ENCODE measurements around the gene CETP. TPM values are rescaled to one million over a fixed set of nuclear protein-coding genes. Genes with fewer than 3 reads are reported as not detected.
"Not testable (repeated sequence)": the region's sequence is repeated elsewhere in the genome, so short reads cannot be mapped to it uniquely, and the experiment has no call there.

The CETP gene
- polyA plus RNA-seq, 3 donors, result 13.4 to 16.0 (median 14.7) TPM

DNA sequence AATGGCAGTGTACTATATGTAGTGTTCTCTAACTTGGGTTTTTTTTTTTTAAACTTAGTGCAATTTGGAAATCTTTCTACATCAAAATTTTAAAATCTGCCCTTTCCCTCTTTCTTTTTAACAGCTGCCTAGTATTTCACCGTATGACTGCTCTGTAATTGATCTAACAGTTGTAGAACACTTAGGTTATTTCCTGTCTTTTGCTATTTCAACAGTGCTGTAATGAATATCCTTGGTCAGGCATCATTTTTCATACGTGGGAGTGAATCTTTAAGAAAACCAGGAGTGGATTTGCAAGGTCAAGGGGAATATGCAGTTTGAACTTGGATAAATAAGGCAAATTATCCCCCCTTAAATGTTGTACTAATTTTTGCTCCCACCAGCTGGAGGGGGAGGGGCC, 31.5 kb downstream of the CETP start:
- DNase-seq (ENCODE audit: low read depth in 3 of 3, low spot score in 2 of 3), result no peak

DNA sequence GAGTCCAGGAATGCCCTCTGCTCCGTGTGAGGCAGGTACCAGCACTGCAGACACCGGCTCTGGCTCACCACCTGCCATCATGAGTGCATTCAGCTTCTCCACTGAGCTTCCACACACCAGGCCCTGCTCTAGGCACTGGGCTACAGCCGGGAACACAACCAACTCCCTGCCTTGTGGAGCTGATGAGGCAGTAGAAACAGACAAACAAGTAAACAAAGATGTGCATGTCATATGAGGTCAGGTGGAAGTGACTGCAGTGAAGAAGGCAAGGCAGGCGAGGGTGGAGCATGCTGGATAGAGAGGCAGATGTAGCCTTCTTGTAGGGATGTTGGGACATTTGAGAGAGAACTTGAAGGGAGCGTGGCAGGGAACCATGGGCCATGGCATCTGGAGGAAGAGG, 32.6 kb downstream of the CETP start:
- DNase-seq (ENCODE audit: low read depth in 3 of 3, low spot score in 2 of 3), result no peak

DNA sequence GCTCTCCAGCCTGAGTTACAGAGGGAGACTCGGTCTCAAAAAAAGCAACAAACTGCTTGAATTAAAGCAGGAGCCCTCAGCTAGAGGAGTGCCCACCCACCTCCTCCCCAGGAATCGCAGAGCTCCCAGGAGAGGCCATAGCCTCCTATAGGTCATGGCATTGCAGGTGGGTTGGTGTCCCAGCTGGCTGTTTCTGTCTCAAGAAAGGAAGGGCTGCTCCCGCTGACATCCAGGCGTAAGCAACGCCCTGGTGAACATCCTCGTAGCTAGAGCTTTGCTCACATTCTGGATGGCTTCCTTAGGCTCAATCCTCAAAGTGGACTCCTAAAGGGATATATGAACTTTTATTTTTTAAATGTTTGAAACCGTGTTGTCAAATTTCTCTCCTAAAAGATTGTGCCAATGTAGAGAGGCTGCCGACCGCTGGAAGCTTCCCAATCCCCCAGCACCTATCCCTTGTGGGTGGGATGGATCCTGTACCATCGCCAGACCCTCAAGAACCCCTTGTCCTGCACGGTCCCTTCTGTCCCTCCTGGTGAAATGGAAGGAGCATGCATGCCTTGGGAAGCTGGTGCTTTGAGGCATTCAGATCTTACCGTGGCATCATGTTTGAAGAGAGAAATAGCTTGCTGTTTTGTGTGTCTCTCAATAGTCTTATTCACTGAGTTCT, 33.5 kb downstream of the CETP start:
- no peak for DNase-seq (ENCODE audit: low read depth in 3 of 3, low spot score in 2 of 3)

DNA sequence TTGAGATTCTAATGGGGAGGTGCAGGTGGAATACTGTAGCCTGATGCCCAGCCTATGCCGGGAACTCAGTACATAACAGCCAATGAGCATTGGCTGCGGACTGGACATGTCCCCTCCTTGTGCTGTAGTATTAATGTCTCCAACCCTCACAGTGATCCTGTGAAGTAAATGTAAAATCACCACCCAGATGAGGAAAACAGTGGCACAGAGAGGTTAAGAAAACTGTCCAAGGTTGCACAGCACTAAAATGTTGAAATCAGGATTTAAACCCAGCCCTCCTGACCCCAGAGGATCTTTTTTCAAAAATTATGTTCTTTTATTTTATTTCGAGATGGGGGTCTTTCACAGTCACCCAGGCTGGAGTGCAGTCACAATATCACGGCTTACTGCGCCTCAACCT, 35.5 kb downstream of the CETP start:
- no peak for DNase-seq (ENCODE audit: low read depth in 3 of 3, low spot score in 2 of 3)

DNA sequence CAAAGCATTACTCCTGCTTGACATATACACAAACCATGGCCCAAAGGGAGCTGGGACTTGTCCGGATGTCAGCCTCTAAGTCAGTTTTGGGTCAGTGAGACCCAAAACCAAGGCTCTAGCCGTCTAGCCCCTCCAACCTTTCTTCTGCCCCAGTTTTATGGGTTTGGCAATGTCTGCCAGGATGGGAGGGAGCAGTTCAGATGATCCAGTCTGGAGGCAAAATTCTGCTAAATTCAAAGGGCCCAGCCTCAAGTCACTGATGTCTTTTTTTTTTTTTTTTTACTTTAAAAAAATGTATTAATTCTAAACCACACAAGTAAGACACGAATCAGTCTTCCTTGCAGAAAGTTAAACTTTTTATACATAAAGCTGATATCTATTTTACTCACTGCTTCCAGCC, 36.2 kb downstream of the CETP start:
- no peak for DNase-seq (ENCODE audit: low read depth in 3 of 3, low spot score in 2 of 3)

DNA sequence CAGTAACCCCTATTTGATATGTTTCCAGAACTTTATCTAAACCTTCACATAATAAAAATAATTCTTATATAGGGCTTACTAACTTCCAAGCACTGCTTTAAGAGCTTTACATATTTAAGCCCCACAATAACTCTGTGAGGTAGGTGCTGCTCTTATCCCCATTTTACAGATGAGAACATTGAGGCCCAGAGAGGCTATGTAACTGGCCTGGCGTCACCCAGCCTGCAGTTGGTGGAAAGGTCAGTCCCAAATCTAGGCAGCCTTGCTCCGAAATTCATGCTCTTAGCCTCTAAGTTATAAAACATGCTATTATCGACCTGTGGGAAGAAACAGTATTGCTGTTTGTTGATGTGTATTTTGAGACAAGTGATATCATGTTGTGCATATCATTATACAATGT, 36.6 kb downstream of the CETP start:
- DNase-seq (ENCODE audit: low read depth in 3 of 3, low spot score in 2 of 3), result no peak

DNA sequence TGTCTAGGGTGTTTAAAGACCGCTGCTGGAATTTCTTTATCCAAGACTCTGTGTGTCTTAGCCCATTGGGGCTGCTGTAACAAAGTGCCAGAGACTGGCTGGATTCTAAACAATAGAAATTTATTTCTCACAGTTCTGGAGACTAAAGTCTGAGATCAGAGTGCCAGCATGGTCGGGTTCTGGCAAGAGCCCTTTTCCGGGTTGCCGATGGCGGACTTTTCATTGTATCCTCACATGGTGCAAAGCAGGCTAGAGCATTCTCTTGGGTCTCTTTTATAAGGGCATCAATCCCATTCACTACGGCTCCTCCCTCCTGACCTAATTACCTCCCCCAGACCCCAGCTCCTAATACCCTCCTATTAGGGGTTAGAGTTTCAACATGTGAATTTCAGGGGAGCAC, 37.1 kb downstream of the CETP start:
- DNase-seq (ENCODE audit: low read depth in 3 of 3, low spot score in 2 of 3), result no peak

DNA sequence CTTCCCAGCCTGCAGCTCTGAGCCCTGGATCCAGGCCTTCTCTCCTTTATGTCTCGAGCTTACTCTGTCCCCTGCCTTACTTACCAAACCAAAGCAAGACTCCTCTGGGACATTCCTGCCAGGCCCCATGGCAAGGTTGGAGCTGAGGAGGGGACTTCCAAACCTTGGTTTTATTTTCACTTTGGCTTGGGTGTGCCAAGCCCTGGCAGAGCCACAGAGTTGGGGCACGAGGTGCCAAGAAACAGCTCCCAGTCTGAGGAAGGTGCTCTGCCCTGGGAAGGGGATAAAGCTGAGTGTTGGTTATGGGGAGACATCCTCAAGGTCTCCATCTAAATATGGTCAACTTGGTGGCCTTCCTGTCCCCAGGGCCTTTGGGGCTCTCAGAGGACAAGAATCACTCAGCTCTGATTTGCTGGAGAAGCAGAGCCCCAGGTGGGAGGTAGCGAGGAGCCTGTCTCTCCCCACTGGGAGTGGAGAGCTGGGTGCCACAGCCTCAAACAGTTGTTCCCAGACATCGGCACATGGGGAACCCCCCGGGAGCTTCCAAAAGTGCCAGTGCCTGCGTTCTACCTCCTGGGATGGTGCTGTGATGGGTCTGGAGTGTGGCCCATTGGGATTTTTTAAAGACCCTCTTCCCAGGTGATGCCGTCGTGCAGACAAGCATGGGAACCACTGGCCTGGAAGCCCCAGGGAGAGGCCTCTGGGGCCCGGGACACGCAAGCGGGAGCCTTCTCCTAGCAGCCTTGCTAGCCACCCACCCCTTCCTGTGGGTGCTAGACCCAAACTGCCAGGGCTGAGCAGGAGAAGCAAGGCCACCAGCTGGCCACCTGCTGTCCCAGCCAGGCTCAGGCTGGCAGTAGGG, 37.9 kb downstream of the CETP start:
- no peak for DNase-seq (ENCODE audit: low read depth in 3 of 3, low spot score in 2 of 3)

DNA sequence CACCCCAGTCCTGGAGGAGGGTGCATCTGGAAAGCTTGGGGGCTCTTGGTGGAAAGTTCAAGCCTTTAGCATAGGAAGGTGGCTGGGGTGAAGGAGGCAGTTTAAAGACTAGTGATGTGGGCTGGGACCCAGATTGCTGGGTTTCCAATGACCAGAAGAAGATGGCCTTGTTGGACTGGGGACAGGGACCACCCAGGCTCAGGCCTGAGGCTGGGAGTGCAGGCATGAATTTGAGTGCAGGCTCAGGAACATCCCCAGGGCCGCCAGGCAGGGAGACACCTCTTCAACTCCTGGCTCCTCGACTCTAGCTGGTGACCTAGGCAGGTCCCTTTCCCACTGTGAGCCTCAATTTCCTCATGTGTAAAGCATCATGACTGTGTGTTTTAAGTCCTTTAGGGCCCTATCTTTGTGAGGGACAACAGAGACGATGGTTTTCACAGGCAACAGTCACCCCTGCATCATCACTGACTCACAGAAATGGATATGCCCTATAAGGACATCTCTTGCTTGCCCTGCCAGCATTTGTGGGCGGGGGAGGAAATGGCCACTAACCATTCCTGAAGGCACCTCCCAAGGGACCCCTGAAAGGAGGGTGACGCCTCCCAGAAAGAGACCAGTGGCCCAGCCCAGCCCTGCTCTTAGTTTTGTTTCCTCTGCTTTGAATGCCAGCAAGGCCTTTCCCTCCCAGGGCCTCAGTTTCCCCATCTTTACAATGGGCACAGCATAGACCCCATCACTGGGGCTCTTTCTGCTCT, 38.7 kb downstream of the CETP start:
- no peak for DNase-seq (ENCODE audit: low read depth in 3 of 3, low spot score in 2 of 3)

DNA sequence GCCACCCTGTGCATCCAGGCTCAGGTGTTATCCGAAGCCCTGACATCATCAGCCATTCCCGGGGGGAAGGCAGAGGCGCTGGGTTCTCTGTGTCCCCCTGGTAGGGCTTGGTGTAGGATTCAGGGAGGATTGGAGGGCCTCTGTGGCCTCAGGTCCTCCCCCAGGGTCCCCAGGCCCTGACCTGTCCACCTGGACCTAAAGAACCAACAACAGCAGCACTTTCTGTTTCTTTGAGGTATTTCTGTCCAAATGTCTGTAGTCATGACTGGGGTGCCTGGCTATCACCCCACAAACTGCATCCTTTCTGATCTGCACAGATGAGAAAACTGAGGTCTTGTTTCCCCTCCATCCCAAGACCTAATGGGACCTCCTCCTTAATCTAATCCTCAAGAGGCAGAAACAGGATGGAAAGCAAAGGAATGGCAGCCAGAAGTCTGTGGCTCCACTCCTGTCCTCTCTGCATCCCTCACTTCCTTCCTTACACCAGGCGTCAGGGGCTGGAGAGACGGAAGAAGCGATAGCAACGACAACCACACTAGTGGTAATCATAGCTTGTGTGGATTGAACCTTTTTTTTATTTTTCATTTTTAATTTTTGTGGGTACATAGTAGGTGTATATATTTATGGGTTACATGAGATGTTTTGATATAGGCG, 39.4 kb downstream of the CETP start:
- DNase-seq (ENCODE audit: low read depth in 3 of 3, low spot score in 2 of 3), result no peak

DNA sequence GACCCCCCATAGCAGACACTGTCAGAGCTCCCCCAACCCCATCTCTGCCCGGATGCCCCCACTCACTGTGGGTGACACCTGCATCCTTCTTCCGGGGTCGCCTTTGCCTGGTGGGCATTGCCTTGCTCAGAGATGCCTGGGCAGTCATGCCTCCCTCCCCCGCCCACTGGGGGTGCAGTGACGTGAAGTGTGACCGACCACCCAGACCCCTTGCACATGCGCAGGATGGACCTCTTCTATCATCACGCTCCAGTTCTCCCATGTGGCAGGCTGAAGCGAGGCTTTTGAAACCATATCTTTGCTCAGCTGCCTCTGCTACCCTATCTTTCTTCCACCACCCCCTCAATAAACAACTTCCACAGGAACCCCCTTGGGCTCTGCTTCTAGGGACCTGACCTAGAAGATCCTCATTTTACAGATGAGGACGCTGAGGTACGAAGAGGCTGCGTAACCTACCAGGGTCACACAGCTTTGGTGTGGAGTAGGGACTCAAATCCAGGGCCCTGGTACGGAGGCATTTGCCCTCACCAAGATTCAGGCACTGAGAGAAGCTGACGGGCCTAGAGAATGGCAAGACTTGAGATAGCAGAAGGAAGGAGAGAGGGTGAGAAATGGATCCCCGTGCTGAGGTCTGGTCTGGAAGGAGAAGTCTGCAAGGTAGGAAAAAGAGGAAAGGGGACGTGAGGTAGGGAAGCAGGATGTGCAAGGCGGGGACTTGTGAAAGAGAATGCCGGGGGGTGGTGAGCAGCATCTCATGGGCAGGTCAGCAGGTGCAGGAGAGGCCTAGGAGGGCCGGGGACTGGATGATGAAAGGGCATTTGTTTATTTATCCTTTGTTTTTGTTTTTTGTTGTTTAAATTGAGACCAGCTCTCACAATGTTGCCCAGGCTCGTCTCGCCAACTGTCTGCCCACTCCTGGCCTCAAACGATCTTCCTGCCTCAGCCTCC, 42.0 kb downstream of the CETP start:
- DNase-seq (ENCODE audit: low read depth in 3 of 3, low spot score in 2 of 3), result no peak

DNA sequence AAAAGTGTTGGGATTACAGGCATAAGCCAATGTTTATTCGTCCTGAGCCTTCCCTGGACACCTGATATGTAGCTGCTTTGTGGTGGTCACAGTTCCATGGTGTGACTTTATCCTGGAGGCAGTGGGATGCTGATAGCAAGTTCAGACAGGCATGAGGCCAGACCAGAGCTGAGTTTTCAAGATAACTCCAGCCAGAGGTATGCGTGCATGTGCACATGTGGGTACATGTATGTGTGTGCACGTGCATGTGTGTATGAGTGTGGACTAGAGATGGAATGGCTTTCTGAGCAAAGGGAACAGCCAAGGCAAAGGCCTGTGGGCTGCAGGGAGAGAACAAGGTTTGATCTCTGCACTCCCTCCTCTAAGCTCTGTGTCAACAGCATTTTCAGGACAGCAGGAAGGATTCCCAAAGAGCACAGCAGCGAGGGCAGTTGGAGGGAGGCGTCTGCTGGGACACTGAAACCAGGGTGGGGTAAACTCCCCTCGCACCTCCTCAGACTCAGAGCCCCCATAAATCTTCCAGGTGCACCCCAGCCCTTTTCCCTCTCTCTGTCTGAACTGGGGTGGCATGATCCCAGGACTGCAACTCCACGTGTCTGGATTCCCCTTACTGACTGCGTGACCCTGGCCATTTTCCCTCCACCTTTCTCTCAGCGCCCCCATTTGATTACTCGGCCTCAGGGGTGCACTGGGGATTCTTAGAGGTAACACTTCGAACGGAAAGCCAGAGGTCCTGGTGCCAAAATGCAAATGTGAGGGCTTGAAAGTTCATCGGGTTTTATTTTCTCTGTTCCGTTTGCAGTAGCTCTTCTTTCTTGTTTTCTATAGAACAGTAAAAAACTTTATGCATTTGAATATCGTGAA, 42.9 kb downstream of the CETP start:
- no peak for DNase-seq (ENCODE audit: low read depth in 3 of 3, low spot score in 2 of 3)

DNA sequence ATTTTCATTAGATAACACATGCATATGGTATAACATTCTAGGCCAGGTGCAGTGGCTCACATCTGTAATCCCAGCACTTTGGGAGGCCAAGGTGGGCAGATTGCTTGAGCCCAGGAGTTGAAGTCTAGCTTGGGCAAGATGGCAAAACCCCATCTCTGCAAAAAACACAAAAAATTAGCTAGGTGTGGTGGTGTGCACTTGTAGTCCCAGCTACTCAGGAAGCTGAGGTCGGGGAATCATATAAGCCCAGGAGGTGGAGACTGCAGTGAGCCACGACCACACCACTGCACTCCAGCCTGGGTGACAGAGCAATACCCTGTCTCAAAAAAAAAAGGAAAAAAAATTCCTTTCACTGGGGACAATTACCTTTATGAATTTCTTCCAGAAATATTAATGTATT, 43.8 kb downstream of the CETP start:
- DNase-seq (ENCODE audit: low read depth in 3 of 3, low spot score in 2 of 3), result not testable (repeated sequence)

DNA sequence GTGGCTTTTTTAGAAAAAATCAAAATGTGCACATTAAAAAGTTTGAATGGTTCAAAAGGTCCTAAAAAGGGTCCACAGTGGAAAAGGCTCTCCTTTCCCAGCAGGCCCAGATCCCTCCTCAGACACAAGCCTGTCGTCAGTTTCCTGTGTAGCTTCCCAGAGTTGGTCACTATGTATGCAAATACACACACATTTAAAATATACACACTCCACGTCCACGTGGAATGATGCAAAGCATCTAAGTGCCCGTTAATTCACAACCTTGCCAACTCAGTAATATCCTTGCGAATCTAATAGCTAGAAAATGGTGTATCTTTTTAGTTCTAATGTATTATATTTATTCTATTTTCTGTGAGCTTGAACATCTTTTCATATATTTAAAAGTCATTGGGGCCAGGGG, 45.3 kb downstream of the CETP start:
- no peak for DNase-seq (ENCODE audit: low read depth in 3 of 3, low spot score in 2 of 3)

DNA sequence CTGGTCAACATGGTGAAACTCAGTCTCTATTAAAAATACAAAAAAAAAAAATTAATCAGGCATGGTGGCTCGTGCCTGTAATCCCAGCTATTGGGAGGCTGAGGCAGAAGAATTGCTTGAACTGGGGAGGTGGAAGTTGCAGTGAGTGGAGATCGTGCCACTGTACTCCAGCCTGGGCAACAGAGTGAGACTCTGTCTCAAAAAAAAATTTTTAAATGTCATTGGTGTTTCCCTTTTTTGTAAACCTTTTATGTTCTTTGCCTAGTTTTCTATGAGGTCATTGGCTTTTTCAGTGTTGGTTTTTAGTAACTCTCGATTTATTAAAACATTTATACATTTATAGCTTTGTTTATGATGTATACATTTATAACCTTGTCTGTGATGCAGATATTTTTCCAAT, 45.8 kb downstream of the CETP start:
- DNase-seq (ENCODE audit: low read depth in 3 of 3, low spot score in 2 of 3), result no peak

DNA sequence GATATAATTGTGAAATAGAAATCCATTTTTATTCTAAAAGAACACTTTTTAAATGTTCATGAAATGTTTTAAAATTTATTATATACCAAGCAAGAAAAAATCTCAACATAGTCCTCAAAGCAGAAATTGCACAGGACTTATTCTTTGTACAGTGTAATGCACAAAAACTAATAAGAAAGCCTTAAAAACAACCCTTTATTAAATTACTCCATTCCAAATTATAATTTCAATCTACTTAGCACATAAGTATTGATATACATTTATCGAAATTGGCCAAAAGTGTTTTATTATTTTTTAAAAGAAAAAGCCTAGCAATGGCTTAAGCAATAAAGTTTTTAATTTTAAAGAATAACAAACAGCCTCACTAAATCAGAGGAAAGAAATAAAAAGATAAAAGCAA, 46.7 kb downstream of the CETP start:
- DNase-seq (ENCODE audit: low read depth in 3 of 3, low spot score in 2 of 3), result no peak

DNA sequence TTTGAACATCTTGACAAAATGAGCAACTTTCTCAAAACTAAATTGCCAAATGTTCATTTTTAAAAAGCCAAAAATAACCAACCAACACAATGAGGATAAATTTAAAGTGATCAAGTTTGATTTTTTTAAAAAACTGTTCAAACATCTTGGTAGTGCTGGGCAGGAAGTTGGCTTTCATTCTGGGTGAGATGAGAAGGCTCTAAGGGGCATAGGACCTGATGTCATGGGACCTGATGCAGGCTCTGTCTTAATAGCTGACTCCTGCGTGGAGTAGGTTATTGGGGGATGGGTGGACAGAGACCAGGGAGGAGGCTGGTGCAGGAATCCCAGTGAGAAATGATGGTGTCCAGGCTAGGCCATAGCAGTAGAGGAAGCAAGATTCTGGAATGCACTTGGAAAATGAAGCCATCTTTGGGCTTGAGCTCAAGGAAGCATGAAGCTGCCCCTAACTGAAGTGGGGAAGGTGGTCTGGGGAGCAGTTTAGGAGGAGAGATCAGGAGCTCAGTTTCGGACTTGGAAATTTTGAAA, 48.0 kb downstream of the CETP start:
- no peak for DNase-seq (ENCODE audit: low read depth in 3 of 3, low spot score in 2 of 3)

DNA sequence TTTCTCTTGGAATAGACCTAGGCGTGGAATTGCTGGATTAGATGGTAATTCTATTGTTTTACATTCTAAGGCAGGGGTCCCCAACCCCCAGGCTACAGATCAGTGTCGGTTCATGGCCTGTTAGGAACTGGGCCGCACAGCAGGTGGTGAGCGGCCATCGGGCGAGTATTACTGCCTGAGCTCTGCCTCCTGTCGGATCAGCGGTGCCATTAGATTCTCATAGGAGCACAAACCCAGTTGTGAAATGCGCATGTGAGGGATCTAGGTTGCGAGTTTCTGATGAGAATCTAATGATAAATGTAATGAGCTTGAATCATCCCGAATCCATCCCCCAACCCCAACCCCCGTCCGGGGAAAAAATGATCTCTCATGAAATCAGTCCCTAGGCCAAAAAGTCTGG, 50.6 kb downstream of the CETP start:
- no peak for DNase-seq (ENCODE audit: low read depth in 3 of 3, low spot score in 2 of 3)

DNA sequence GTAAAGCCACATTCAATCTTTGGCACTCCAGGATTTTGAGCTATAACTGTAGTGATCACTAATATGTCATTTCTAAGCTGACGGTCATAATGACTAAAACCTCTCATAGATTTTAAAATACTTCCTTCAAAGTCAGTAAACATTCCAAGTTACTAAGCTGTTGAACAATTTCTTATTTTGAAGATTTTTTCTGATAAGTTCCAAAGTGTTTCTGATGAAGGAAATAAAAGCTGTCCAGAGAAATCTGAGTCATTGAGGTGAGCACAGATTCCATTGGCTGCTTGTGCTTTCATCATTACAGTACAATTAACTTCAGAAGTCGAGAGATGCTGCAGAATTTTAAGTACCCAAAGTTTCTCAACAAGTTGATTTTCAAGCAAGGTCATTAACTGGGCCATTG, 51.5 kb downstream of the CETP start:
- DNase-seq (ENCODE audit: low read depth in 3 of 3, low spot score in 2 of 3), result no peak

Data from right renal cortex interstitium (tissue), 3 donors.